ENCODE results near the gene RAD9A.

Gene RAD9A

DNA sequence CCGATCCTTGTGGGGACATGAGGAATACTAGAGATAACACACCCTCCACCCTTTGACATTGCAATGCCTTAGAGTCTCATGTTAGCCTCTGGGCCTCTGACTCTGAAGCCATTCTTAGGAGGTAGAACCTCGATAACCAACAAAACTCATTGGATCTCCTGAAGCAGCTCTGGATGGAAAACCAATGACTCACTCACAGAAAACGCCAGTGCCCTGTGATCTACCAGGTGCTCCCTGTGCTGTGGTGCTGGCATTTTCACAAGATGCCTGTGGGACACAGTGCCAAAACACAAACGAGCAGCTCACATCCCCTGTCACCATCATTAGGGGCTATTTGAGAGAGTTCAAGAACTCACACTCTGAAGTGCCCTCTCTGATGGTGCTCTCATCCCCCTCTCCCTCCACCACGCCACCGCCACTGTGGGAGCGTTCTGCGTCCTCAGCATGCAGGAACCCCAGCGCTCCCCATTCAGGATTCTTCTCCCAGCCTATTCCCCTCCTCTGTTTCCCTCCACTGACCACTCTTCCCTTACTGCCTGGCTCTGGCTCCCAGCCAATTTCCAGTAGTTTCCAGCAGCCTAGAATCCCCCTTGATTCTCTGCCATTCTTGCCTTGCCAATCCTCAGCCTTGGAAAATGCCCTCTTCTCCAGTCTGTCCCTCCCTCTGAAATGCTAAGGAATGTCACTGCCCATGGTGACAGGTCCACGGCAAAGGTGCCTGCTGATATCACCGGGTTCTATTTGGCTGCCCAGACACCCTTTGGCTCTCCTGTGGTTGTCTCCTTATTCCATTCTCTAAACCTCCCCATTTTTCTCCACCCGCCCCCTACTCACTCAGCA lies 33.7 kb upstream of the RAD9A start:
- DNase-seq: no peak

DNA sequence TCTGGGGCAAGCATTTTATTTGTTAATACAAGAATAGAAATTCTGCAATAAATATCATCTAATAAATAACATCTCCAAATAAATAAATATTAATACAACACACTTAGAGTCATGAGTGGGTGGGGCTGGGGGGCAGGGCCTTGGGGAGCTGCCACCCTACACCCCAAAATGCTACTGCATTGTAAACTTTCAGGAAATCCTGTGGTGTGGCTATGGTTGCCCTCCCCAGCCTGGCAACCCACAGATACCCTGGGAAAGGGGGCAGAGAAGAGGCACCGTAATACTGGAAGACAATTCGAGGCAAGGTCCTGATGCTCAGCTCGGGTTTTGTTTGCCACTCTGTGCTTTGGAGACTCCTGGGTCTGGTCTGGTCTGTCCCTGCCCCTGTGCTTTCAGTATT lies 27.6 kb upstream of the RAD9A start:
- no peak for DNase-seq

DNA sequence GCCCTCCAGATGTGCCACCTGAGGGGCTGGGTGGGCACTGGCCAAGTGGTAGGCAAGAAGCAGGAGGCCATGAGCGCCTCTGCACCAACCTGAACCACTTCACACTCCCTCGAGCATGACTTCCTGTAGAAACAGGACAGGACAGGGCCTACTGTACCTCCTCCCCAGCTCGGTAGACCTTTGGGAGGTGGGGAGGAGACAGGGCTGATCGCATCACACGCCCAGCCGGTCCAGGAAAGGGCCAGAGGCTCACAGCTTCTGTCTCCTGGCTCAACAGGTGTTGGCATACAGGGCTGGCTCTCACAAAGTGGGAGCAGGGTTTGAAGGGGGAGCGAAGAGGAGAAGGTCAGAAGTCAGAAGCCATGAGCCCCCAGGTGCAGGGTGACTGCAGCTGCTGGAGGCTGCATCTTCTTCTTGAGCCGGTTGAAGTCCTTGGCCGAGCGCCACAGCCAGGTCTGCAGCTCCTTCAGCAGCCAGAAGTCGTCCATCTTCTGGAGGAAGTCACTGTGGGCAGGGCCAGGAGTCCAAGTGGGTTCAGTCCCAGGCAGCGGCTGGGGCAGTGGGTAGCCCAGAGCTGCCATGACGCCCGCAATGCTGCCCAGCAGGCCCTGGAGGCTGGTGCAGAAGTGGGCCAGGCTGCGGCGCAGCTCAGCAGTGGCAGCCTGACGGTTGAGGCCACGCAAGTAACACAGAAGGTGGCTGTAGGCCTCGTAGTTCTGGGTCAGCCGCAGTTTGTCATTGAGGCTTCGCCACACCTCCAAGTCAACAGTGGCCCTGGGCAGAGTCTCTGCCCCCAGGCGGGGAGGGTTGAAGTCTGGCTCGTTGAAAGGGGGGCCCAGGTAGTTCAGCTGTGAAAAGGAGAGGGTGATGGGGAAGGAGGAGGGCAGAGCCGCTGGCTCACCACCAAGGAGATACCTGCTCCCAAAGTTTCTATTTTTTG lies 26.7 kb upstream of the RAD9A start:
- peak; percentile 49 for DNase-seq

DNA sequence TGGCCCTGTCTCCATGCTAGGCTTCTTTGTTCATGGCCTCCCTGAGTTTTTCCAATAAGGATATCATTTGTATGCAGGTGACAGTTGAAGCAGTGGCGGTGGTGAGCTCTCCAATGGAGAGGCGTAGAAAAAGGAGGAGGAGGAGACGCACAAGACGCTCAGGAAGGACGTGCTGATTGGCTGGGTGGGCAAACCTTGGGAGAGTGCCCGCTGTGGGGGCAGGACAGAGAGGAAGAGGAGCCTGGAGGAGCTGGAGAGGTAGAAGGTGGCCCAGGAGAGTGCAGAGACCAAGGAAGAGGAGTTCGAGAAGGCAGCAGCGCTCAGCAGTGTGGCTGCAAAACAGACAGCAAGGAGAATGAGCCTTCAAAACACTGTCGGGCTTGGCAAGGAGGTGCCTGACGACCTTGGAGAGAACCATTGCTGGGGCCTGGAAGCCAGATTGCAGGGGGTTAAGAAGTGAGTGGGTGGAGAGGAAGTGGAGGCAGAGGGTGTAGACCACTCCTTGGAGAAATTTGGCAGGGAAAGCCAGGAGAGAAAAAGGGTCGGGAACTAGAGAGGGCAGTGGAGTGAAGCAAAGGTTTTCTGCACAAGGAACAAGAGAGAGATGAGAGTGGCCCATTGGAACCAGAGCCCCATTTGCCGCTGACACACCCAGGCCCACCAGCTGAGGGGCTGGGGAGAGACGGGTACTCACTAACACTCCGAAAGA lies 25.9 kb upstream of the RAD9A start:
- no peak for DNase-seq

DNA sequence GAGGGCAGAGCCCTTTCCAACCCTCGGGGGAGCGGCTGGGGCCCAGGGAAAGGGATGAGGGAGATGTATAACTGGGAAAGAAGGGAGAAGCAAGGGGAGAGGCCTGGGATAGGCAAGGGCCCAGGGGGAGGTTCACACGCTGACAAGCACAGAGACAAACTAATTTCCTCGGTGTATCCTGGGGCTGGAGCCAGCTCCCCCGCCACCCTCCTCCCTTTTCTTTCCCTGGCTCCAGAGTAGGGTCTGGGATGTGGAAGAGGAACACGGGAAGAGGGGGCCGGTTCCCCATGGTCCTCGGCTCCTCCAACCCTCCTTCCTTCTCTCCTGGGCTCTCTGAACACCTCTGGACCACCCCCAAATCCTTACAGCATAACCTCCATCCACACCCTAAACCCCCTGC lies 25.2 kb upstream of the RAD9A start:
- no peak for DNase-seq

DNA sequence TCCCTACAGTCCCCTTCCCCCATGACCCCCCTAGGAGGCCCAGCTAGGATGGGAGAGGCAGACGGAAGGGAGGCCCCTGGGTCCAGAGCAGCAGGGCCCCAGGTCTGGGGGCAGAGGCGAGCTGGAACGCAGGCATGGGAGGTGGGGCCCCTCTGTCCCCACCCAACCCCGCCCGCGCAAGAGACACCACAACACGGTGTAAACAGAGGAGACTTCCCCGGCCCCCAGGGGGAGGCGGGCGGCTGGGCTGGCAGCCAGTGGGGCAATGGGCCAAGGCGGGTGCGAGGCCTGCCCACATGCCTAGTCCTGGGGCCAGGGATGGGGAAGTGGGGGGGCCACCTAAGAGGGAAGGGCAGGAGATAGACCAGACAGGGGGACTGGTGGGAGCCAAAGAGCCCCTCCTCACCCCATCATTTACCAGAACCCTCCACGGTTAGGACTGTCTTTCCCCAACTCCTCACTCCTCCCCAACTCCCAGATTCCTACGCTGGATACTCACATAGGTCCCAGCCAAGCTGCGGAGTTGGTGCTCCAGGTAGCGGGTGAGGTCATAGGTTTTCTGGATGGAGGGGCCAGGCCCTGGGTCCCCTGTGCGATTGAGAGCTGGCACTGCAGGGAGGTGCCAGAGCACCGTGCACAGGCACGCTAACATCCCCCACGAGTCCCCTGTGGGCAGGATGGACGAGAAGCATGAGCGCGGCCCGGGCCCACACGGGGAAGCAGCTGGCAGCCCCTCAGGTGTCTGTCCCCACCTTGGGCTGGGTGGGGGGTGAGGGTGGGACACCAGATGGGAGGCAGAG lies 24.6 kb upstream of the RAD9A start:
- no peak for DNase-seq

DNA sequence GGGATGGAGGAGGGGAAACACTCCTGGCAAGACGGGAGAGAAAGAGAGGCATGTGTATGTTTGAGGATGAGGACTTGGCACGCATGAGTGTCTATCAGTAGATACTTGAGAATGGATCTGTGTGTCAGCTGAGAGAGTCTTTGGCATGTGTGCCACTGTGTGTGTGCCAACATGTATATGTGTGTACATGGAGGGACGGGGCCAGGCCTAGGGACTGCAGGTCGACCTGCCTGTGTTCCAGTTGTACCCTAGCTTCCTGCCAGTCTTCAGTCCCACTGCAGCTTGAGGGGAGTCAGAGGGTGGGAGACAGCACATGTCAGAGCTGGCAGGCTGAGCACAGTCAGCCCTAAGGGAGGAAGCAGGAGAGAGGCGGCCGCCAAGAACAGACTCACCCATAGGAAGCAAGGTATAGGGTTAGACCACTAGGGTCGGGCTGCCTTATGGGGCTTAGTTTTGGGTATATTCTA lies 24.0 kb upstream of the RAD9A start:
- no peak for DNase-seq

DNA sequence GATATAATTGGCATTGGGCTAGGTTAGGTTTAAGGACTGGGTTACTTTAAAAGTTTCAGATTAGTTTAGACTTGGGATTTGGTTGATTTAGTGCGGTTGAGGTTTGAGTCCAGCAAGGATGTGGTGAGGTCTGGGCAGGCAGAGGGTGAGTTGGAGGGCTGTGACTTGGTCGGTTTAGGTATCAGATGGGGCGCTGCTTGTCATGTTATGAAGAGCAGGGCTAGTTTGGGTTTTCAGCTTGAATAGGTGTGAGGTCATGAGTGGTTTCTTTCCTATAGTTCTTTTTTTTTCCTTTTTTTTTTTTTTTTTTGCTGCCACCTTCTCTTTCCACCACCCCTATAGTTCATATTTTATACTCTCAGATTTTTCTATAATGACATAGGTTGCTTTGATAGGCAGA lies 23.2 kb upstream of the RAD9A start:
- no peak for DNase-seq

DNA sequence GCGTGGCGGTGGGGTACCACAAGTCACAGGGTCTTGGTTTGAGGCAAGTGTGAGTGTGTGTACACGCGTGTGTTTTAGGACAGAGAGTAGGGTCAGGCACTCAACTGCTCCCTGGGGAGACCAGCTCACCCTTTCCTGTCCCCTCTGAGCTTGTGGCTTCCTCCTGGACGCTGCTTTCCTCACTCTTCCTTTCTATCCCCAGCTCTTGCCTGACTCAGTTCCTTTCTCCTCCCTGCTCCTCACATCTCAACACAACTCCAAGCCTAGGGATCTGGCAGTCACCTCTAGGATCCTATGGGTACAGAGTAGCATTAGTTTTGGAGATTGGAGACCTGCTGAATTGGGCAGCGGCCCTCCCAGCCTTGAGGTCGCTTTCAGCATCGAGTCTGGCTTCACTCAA lies 22.5 kb upstream of the RAD9A start:
- DNase-seq: no peak

DNA sequence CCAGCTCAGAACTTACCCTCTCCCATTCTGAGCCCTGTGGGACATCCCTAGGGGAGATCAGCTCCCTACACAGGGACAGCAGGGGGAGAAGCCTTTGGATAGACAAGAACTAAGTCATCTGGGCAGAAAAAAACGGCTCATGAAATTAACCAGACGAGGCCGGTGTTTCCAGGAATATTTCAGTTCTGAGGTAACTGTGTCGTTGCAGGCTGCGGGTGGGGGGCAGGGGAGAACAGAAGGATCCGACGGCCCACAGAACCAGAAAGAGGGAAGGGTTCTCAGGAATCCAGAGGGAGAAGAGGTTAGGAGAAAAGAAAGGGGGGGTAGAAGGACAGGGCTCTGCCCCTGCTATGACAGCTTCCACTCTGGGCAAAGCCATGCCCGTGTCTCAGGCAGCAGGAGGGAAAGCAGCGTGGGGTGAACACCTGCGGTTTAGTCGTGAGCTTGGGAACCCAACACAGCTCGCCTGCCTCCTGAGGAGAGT lies 21.9 kb upstream of the RAD9A start:
- no peak for DNase-seq

DNA sequence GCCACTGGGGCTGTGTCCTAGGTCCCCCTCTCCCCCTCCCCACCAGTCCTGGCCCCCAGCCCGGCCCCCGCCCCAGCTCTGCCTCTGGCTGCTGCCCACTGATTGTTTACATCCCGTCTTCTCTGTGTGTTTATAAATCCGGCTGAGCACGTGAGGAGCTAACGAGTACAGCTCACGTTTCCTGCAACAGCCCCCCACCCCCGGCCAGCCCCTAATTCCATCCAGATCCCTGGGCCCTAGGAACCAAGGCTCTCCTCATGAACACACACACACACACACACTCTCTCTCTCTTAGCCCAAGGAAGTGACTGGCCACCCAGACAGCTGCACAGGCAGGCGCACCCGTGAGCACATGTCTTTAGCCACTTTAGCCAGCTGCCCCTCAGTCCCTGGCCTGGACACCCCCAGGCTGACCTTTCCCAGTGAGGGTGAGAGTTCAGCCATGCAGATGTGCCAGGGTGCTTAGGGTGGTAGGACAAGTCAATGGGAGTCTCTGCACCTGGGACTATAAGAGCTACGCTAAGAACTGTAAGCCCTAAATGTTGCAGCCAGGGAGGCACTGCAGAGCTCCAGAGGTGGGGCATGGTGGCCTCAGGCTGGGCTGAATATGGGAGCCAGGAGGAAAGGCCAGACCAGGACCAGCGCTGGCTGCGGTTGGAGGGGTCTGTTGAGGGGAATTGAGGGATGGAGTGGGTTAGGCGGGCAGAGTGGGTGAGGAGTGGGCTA lies 21.3 kb upstream of the RAD9A start:
- DNase-seq: no peak

DNA sequence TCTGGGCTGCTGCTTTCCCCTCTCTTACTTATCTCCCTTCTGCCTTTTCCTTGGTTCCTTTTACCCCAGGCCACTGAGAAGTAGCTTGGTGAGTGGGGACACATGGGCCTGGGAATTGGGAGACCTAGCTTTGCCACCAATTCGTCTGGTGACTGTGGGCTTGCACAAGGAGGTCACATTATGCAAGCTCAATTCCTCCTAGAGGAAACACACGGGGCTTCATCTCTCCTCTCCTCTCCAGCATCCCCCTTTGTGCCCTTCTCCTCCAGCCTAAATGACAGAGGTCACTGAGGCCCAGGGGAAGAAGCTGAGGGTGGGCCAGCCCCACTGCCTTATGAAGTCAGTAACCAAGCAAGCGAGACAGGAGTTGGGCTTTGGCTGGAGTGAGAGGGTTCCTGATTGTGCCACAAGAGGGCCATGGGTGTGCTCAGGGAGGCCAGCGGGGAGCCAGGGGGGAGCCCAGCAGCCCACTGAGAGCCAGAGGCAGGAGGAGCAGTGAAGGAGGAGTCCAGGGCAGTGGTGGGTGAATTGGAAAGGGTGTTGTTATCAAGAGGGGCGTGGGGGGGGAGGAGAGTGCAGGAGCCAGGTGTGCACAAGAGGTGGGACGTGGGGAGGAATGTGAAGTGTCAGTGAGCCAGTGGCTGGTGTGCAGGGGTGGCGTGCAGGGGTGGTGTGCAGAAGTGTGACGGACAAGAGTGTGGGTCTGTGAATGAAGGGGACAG lies 20.4 kb upstream of the RAD9A start:
- peak; percentile 28 for DNase-seq

DNA sequence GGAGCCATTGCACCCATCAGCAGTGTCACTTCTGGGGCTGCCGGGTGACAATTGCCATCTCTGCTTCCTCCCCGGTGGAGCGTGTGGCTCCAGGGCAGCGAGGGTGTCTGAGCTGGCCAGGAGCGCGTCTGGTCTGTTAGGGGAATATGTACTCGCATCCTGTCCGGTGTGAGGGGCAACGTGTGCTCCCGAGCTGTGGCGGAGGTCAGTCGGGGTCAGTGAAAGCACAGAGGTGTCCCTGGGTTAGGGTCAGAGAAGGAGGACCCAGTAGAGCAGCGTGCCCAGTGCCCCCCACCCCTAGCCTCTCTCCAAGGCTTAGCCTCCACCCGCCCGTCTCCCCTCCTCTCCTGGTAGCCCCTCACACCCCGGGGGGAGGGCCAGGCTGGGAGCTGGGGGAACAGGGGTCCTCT lies 19.9 kb upstream of the RAD9A start:
- no peak for DNase-seq

DNA sequence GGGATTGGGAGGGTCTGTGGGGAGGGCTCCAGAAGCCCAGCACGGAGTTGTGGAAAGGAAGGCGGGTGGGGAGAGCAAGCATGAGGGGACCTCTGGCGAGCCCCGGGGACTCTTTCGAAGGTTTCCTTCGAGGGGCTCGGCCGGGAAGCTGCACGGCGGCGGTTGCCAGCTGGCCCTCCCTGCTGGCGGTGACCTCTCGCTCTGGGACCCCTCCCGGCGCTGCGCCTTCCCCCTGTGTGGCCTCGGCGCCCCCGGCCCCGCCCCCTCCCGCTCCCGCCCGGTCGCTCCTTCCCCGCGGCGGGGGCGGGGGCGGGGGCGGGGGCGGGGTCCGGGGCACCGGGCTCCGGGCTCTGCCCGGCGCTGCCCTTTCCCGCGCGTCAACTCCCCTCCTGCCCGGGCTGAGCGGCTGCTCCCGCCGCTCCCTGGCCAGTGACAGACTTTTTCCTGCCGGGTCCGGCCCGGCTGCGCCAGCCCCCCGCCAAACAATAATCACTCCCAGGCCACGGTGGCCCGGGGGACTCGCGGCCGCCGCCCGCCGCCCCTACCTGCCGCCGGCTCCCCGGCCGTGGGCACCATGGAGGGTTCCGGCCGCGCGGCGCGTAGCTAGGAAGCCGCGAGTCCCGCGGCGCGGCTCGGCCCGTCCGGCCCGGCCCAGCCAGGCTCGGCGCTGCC lies 19.3 kb upstream of the RAD9A start:
- no peak for DNase-seq

DNA sequence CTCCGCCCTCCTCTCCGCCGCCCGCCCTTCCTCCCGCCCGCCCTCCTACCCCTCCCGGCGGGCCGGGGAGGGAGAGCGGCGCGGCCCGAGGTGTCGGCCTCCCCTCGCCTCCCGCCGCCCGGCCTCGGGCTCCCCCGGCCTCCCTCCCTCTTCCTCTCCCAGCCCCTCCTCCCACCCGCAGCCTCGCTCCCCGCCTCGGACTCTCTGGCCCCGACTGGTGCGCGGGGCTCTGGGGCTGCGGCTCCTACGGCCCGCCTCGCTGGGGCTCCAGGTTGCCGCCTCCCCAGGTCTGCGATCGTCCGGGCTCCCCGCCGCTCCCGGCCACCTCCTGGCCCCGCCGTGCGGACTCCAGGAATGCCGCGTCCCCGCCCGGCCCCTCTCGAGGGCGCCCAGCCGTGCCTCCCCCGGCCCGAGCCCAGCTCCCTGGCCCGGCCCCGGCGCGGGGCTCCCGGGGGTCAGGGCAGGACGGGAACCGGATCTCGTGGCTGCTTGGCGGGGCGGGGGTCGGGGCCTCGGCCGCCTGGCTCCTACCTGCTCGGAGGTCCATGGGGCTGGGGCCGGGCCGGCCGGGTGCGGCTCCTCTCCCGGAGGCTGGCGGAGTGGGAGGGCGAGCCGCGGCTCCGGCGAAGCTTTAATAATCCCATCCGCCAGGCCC lies 18.7 kb upstream of the RAD9A start, which contains the start of gene CLCF1:
Gene CLCF1 (minus strand): TSS at position 606 of the 655 bp plus-strand sequence. CDS start 59 bp downstream, at position 547.
- DNase-seq: peak; percentile 70

DNA sequence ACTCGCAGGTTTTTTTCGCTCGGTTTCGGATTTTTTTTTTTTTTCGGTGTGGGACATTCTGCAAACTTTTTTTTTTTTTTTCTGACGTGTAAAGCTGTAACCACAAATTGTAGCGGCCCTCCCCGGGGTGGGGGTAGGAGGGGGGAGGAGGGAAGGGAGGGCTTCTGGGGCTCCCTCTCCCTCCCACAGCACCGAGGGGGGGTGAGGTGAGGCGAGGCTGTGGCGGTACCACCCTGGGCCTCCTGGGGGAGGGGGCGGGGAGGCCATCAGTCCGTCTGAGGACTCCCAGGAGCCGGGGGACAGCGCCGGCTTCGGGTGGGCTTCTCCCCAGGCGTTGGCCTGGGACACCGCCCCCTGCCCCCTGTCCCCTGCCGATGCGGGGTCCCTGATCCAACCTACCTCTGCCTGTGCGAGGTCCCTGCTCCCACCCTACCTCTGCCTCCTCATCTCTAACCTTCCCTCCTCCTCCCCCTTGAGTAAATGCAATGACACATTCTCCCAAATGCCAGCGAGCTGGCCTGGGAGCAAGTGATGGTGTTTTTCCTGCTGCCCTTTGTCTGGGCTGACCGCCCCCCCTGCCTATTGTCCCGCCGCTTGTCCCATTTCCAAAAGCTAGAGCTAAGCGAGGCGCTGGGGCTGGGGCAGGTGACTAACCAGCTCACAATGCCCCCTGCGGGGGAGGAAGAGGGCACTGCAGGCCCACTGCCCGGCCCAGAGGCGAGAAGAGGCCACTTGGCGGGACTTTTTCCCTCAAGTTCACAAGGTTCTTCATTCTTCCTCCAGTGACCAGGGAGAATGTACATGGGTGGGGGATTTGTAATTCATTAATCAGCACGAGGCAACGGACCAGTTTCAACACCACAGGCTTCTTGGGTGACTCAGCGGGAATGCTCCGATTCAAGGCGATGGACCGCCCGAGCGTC lies 17.9 kb upstream of the RAD9A start:
- peak; percentile 78 for DNase-seq

DNA sequence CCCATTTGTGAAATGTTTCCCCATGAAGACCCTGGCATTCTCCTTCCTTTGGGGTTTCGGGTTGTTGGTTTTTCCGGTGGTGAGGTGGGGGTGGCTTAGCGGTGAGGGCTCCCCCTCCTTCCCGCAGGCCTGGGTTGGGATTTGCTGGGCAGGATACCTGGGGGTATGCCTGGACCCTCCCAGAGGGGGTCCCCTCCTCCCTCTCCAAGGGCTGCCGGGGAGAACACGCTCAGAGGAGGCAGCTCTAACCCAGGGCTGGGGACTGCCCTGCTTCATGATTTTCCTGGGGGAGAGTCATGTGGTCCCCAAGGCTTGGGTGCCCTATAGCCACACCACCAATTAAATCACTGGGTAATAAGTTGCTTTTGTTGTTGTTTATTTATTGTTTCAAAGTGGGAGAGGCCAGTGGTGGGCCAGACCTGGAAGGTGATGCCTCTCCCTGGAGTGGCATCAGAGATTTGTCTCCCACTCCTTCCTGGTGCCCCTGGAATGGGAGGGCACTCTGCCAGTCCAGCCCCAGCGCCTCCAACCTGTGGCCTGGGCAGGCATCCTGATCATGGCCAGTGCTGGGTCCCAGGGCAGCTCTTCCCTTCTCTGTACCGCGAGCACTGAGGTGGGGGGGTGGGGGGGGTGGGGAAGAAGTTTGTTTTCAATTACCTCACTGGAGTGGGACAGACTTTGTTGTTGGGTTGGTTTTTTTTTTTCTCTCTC lies 17.1 kb upstream of the RAD9A start:
- no peak for DNase-seq
